ENCODE data around the gene OCA2. TPM values are rescaled to one million over a fixed set of nuclear protein-coding genes. Genes with fewer than 3 reads are reported as not detected.
A peak's percentile ranks its signal among the peaks of the same experiment; 100 is the strongest.

OCA2 gene
- polyA plus RNA-seq, 3 donors: not detected

DNA sequence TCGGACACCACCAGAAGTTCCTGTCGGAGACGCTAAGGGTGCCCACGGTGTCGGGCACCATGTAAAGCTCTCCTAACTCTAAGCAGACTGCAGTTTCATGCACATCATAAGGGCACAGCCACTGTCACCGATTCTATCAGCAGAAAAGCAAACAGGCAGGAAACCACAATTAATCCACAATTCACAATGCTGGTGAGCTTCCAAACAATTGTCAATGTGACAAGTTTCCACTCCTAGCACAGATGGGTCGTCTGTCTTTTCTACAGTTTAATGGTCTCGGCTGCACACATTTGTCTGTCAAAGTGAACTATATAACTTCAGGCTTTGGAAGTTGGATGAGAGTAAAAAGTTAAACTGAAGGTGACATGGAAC, 8.8 kb upstream of the OCA2 start:
- H3K4me2 ChIP-seq (replicated peaks; ENCODE audit: extremely low read depth, low read length, poor library complexity, severe bottlenecking): no peak overlapping the region
- no peaks in the 10 kb centered on the region for H4K20me1 ChIP-seq (ENCODE audit: insufficient read depth, low read length)
- DNase-seq: no peak
- H3K27me3 Mint-ChIP-seq (ENCODE audit: low read depth in 3 of 3): peaks cover 28 to 52% (median 37%) of the 10 kb centered on the region in 3 donors
- peaks cover 0 to 13% of the 10 kb centered on the region in 2 donors for H3K4me1 ChIP-seq (ENCODE audit: control insufficient read depth in 1 of 2, insufficient read depth in 2 of 2, low read length in 2 of 2)
- no peak overlapping the region for H3K4me3 ChIP-seq (replicated peaks in 1 of 3; ENCODE audit: low read depth in 2 of 3, low read length in 3 of 3)
- 0% methylated on average over 6 of the region's 8 CpGs for WGBS (ENCODE audit: insufficient coverage)
- TF ChIP-seq, protein P1, sequence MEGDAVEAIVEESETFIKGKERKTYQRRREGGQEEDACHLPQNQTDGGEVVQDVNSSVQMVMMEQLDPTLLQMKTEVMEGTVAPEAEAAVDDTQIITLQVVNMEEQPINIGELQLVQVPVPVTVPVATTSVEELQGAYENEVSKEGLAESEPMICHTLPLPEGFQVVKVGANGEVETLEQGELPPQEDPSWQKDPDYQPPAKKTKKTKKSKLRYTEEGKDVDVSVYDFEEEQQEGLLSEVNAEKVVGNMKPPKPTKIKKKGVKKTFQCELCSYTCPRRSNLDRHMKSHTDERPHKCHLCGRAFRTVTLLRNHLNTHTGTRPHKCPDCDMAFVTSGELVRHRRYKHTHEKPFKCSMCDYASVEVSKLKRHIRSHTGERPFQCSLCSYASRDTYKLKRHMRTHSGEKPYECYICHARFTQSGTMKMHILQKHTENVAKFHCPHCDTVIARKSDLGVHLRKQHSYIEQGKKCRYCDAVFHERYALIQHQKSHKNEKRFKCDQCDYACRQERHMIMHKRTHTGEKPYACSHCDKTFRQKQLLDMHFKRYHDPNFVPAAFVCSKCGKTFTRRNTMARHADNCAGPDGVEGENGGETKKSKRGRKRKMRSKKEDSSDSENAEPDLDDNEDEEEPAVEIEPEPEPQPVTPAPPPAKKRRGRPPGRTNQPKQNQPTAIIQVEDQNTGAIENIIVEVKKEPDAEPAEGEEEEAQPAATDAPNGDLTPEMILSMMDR (IDR thresholded peaks at IDR 0.05): no peak
- no peak overlapping the region for H2AFZ ChIP-seq (ENCODE audit: insufficient read depth, low read depth, low read length, poor library complexity, severe bottlenecking)
- H3K9me3 Mint-ChIP-seq: peaks cover 2 to 23% (median 4%) of the 10 kb centered on the region in 7 donors
- intact Hi-C loops (cut with micrococcal nuclease): no loop called here
- H3K27ac Mint-ChIP-seq: no peak overlapping the region
- H3K36me3 Mint-ChIP-seq: peaks cover 17 to 20% of the 10 kb centered on the region in 2 donors
- no peaks in the 10 kb centered on the region for H3K79me2 ChIP-seq (ENCODE audit: insufficient read depth, low read length)
- no peak overlapping the region for H3K27ac ChIP-seq (ENCODE audit: low read depth in 1 of 2, low read length in 2 of 2)
- peaks cover 0 to 14% of the 10 kb centered on the region in 2 donors for H3K9me3 ChIP-seq (replicated peaks in 1 of 2; ENCODE audit: control insufficient read depth in 1 of 2, insufficient read depth in 1 of 2, low read length in 2 of 2)
- peaks cover 8% of the 10 kb centered on the region for H3K4me1 Mint-ChIP-seq
- peaks cover 8 to 34% of the 10 kb centered on the region in 2 donors for H3K27me3 ChIP-seq (ENCODE audit: control insufficient read depth in 2 of 2, insufficient read depth in 2 of 2, low read length in 2 of 2)
- peaks cover 16 to 19% of the 10 kb centered on the region in 2 donors for H3K36me3 ChIP-seq (replicated peaks in 1 of 2; ENCODE audit: control insufficient read depth in 1 of 2, insufficient read depth in 2 of 2, low read length in 2 of 2)
- H3K9ac ChIP-seq (ENCODE audit: insufficient read depth, low read length, poor library complexity, severe bottlenecking): no peak overlapping the region
- peak overlapping the region in 1 of 2 donors; percentile 67 for H3K4me3 Mint-ChIP-seq

DNA sequence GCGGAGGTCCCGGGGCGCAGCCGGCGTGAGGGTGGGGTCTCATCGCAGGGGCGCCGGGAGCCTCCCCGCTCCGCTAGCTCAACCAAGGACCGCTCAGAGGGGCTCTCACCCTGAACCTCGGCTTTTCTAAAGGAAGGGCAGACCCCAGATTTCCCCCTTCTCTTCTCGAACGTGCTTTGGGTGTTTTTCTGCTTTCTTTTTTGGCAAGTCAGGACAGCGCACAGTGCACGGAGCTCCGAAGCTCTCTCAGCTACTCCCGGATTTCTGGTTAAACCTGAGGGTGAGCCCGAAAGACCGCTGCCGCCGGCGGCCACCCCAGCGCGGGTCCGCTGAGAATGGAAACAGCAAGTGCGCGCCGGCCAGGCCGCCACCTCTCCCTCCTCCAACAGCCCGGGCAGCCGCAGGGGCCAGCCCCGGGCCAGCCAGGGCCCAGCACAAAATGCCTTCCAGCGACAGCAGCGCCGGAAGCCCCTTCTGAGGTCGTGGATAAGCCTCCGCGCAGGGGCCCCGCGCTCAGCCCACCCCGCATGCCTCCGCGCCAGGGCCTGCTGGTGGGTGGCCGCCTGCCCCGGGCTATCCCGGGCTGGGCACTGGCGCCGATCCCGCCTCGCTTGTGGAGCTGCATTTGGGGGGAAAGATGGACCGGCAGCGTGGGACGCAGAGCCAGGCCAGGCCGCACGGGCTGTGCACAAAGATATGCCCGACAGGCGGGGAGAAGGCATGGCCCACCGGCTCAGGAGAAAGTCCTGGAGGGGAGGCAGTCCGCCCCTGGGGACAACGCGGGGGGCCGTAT, 8.2 kb upstream of the OCA2 start:
- Histone ChIP-seq H3K9ac (ENCODE audit: insufficient read depth, low read length, poor library complexity, severe bottlenecking) (no peak overlapping the region), H3K27ac (ENCODE audit: low read depth in 1 of 2, low read length in 2 of 2) (no peak overlapping the region), H2AFZ (ENCODE audit: insufficient read depth, low read depth, low read length, poor library complexity, severe bottlenecking) (no peak overlapping the region), H3K36me3 (replicated peaks in 1 of 2; ENCODE audit: control insufficient read depth in 1 of 2, insufficient read depth in 2 of 2, low read length in 2 of 2) (peaks cover 10 to 13% of the 10 kb centered on the region in 2 donors), H3K4me1 (ENCODE audit: control insufficient read depth in 1 of 2, insufficient read depth in 2 of 2, low read length in 2 of 2) (peaks cover 0 to 13% of the 10 kb centered on the region in 2 donors), H4K20me1 (ENCODE audit: insufficient read depth, low read length) (no peaks in the 10 kb centered on the region), H3K4me3 (replicated peaks in 1 of 3; ENCODE audit: low read depth in 2 of 3, low read length in 3 of 3) (peak overlapping the region in 1 of 3 experiments; percentile 51), H3K4me2 (replicated peaks; ENCODE audit: extremely low read depth, low read length, poor library complexity, severe bottlenecking) (peak overlapping the region; percentile 49), H3K27me3 (ENCODE audit: control insufficient read depth in 2 of 2, insufficient read depth in 2 of 2, low read length in 2 of 2) (peaks cover 8 to 35% of the 10 kb centered on the region in 2 donors), H3K79me2 (ENCODE audit: insufficient read depth, low read length) (no peaks in the 10 kb centered on the region), H3K9me3 (replicated peaks in 1 of 2; ENCODE audit: control insufficient read depth in 1 of 2, insufficient read depth in 1 of 2, low read length in 2 of 2) (peaks cover 3 to 14% of the 10 kb centered on the region in 2 donors)
- intact Hi-C loops (cut with micrococcal nuclease): no loop called here
- Mint-ChIP-seq H3K9me3 (peaks cover 3 to 23% (median 6%) of the 10 kb centered on the region in 7 donors), H3K36me3 (peaks cover 11 to 14% of the 10 kb centered on the region in 2 donors), H3K27ac (no peak overlapping the region), H3K27me3 (ENCODE audit: low read depth in 3 of 3) (peaks cover 32 to 52% (median 38%) of the 10 kb centered on the region in 3 donors), H3K4me3 (peak overlapping the region; percentile 71 to 90), H3K4me1 (peaks cover 8% of the 10 kb centered on the region)
- no peak for DNase-seq
- TF ChIP-seq, protein P1 (IDR thresholded peaks at IDR 0.05): no peak
- WGBS (ENCODE audit: insufficient coverage): under 1% methylated on average over 63 of the region's 63 CpGs
